Progenitor cell of endocrine pancreas (in vitro differentiated cells): ENCODE measurements around the gene FTSJ3. TPM values are rescaled to one million over a fixed set of nuclear protein-coding genes. Genes with fewer than 3 reads are reported as not detected.
A peak's percentile ranks its signal among the peaks of the same experiment; 100 is the strongest.

Source experiments
- DNase-seq: peaks from one replicate; pipeline ENCODE4 v3.0.0; 2021; ENCODE audit warnings: low spot score; ENCODE audit not compliant: unreplicated experiment
- H3K27ac Mint-ChIP-seq: 2 replicates; pipeline ENCODE4 v1.8.0; 2021; ENCODE audit warnings: mild to moderate bottlenecking, moderate library complexity, mixed read lengths
- H3K27me3 Mint-ChIP-seq: 2 replicates; pipeline ENCODE4 v1.8.0; 2021; ENCODE audit warnings: mixed read lengths
- H3K36me3 Mint-ChIP-seq: 2 replicates; pipeline ENCODE4 v1.8.0; 2022; ENCODE audit warnings: mixed read lengths; ENCODE audit not compliant: insufficient read depth
- H3K4me1 Mint-ChIP-seq: 2 replicates; pipeline ENCODE4 v1.8.0; 2021; ENCODE audit warnings: low read depth, mixed read lengths
- H3K4me3 Mint-ChIP-seq: 2 replicates; pipeline ENCODE4 v1.8.0; 2021; ENCODE audit warnings: low read depth, mild to moderate bottlenecking, moderate library complexity, mixed read lengths
- H3K9me3 Mint-ChIP-seq: 2 replicates; pipeline ENCODE4 v1.8.0; 2021; ENCODE audit warnings: low read depth, mixed read lengths
- total RNA-seq: library from RNA; stranded (reverse); gene quantifications from 2 replicates; pipeline ENCODE4 v1.2.1, GENCODE V29; 2021
- TF ChIP-seq, protein P1 (sequence below): fragments of 200-600 bp; sonication (generic); IDR thresholded peaks from one replicate; pipeline ENCODE4 v1.5.0; 2021; ENCODE audit warnings: antibody characterized with exemption, mild to moderate bottlenecking; ENCODE audit not compliant: unreplicated experiment

The FTSJ3 gene
- total RNA-seq, 1 donor from 2014 or later, result 49.0 TPM

DNA sequence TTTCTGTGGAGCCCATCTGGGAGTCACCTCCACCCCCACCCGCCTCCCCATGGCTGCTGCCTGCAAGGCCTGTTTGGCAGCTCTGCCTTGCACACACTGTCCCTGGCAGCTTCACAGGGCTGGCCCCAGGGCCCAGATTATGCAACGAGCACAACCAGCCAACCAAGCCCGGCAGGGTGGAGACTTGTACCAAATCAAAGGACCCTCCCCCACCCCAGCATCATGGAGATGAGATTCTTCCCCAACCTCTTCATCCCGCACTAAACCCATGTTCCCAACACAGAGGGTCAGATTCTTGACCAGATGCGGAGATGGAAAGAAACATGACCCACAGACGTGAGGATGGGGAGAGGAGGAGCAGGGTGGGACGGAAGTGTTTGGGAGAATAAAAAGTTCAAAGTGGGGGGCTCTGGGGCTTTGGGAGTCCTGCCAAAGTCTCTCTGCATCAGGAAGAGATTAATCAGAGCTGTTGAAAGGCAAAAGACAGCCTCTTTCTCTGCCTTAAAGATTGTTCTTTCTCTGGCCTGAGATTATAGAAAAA, 11.2 kb upstream of the FTSJ3 start:
- peaks cover 21% of the 10 kb centered on the region for H3K4me1 Mint-ChIP-seq

DNA sequence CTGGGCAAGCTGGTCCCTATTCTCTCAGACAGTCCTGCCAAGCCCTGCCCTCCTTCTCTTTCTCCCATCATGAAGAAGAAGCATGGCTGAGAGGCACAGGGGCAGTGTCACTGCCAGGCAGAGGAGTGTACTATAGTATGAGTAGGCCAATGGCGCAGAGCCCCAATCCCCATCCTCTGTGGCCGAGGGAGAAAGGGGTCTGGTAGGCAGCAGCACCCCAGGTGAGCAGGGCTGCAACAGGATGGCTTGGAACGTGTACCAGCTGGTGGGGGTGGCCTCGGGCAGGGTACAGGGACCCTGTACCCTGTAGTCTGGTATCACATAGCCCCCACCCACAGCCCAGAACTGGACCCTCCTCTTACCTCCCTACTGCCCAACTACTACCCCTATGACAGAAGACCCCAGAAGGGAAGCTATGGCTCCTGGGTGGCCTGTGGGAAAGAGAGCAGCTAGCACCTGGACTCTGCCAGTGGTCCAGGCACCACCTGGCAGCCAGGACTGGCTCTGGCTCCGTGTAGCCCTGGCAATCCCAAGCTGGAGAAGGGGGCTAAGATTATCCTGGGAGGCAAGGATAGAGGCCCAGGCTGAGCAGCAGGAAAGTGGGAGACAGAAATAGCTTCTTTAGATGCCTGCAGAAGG, 10.6 kb upstream of the FTSJ3 start:
- TF ChIP-seq, protein P1, sequence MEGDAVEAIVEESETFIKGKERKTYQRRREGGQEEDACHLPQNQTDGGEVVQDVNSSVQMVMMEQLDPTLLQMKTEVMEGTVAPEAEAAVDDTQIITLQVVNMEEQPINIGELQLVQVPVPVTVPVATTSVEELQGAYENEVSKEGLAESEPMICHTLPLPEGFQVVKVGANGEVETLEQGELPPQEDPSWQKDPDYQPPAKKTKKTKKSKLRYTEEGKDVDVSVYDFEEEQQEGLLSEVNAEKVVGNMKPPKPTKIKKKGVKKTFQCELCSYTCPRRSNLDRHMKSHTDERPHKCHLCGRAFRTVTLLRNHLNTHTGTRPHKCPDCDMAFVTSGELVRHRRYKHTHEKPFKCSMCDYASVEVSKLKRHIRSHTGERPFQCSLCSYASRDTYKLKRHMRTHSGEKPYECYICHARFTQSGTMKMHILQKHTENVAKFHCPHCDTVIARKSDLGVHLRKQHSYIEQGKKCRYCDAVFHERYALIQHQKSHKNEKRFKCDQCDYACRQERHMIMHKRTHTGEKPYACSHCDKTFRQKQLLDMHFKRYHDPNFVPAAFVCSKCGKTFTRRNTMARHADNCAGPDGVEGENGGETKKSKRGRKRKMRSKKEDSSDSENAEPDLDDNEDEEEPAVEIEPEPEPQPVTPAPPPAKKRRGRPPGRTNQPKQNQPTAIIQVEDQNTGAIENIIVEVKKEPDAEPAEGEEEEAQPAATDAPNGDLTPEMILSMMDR, result no peak
- Mint-ChIP-seq H3K4me1 (peaks cover 19% of the 10 kb centered on the region), H3K27me3 (no peaks in the 10 kb centered on the region), H3K36me3 (peaks cover 7% of the 10 kb centered on the region), H3K9me3 (no peaks in the 10 kb centered on the region), H3K27ac (peak overlapping the region; percentile 71), H3K4me3 (no peak overlapping the region)
- DNase-seq, result no peak

More for the DNA sequence above, 11.2 kb upstream of the FTSJ3 start:
- H3K4me3 Mint-ChIP-seq, result no peak overlapping the region
- H3K36me3 Mint-ChIP-seq, result peaks cover 7% of the 10 kb centered on the region
- DNase-seq, result no peak
- H3K27me3 Mint-ChIP-seq, result no peaks in the 10 kb centered on the region
- TF ChIP-seq, protein P1, result no peak
- no peaks in the 10 kb centered on the region for H3K9me3 Mint-ChIP-seq
- no peak overlapping the region for H3K27ac Mint-ChIP-seq

DNA sequence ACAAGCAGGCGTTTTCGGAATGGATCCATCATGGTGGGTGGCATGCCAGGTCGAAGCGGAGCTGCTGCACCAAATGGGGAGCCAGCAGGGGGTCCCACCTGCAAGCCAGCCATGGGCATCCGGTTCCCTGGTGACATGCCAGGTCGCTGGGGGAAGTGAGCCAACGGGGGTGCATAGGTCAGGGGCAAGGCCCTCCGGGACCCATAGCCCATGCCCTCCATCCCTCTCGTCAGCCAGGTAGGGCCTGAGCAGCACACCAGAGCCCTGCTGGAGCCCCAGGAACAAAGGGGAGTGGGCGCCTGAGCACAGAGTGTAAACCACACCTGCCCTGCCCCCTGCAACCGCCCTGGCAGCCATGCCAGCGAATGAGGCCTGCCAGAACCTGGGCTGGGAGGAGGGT, 10.0 kb upstream of the FTSJ3 start:
- DNase-seq, result no peak
- Mint-ChIP-seq H3K4me1 (peaks cover 19% of the 10 kb centered on the region), H3K9me3 (no peaks in the 10 kb centered on the region), H3K27me3 (no peaks in the 10 kb centered on the region), H3K27ac (no peak overlapping the region), H3K4me3 (no peak overlapping the region), H3K36me3 (peaks cover 7% of the 10 kb centered on the region)
- TF ChIP-seq, protein P1, result no peak

DNA sequence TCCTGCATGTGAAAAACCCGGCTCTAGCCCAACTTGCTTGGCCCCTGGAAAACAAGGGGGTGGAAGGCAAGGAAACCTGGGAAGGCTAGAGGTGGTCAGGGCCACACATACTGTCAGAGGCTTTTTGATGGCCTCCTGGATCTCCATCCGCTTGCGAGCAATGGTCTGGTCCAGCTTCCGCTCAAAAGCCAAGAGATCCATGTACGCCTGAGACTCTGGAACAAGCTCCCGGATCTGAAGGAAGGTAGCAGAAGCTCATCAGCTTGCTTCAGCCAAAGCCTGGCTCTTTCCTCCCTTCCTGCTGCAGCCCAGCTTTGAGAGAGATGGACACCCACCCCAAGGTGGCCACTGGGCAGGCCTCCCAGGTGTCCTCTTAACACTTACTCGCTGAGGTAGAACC, 9.3 kb upstream of the FTSJ3 start:
- H3K9me3 Mint-ChIP-seq, result no peaks in the 10 kb centered on the region
- TF ChIP-seq, protein P1, result no peak
- no peak for DNase-seq
- H3K27ac Mint-ChIP-seq, result no peak overlapping the region
- H3K4me3 Mint-ChIP-seq, result no peak overlapping the region
- H3K36me3 Mint-ChIP-seq, result peaks cover 10% of the 10 kb centered on the region
- peaks cover 19% of the 10 kb centered on the region for H3K4me1 Mint-ChIP-seq
- H3K27me3 Mint-ChIP-seq, result no peaks in the 10 kb centered on the region

- peaks cover 12% of the 10 kb centered on the region for H3K36me3 Mint-ChIP-seq
- no peak for DNase-seq
- H3K27ac Mint-ChIP-seq, result peak overlapping the region; percentile 49
Observed at GRCh38 chr17:63835167-63835720, 7.8 kb upstream of the FTSJ3 start.

More at GRCh38 chr17:63835167-63835720, 7.8 kb upstream of the FTSJ3 start:
- TF ChIP-seq, protein P1, result no peak
- Mint-ChIP-seq H3K4me3 (no peak overlapping the region), H3K9me3 (no peaks in the 10 kb centered on the region), H3K27me3 (no peaks in the 10 kb centered on the region), H3K4me1 (peaks cover 4% of the 10 kb centered on the region)
